Activated CD4-positive, CD25-positive, alpha-beta regulatory T cell treated with anti-CD3 and anti-CD28 coated beads, Interleukin-2, amount 50 U/mL, for 72 hours (primary cell): Measurements from ENCODE around the gene CHTF8.
"Not testable (repeated sequence)": the region's sequence is repeated elsewhere in the genome, so short reads cannot be mapped to it uniquely, and the experiment has no call there.

Experiments
- DNase-seq: peaks from one replicate; pipeline ENCODE4 v3.0.0; 2021

The CHTF8 gene

GRCh38 chr16:69132424-69133252 lies at the start of gene CHTF8, which contains the start of gene UTP4:
Gene CHTF8 (minus strand): TSS chr16:69132588. CDS start chr16:69121458, 11,130 bp downstream.
Gene UTP4 (plus strand): TSS chr16:69132649. CDS start chr16:69133460, 811 bp downstream.
- DNase-seq: peak; percentile 87

DNA sequence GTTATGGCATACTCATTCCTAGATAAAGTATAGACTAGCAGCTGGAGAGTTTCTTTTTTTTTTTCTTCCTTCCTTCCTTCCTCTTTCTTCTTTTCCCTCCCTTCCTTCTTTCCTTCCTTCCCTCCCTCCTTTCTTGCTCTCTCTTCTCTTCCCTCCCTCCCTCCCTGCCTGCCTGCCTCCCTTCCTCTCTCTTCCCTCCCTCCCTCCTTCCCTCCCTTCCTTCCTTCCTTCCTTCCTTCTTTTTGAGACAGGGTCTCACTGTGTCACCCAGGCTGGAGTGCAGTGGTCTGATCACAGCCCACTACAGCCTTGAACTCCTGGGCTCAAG lies 47.6 kb upstream of the CHTF8 start:
- DNase-seq: no peak

DNA sequence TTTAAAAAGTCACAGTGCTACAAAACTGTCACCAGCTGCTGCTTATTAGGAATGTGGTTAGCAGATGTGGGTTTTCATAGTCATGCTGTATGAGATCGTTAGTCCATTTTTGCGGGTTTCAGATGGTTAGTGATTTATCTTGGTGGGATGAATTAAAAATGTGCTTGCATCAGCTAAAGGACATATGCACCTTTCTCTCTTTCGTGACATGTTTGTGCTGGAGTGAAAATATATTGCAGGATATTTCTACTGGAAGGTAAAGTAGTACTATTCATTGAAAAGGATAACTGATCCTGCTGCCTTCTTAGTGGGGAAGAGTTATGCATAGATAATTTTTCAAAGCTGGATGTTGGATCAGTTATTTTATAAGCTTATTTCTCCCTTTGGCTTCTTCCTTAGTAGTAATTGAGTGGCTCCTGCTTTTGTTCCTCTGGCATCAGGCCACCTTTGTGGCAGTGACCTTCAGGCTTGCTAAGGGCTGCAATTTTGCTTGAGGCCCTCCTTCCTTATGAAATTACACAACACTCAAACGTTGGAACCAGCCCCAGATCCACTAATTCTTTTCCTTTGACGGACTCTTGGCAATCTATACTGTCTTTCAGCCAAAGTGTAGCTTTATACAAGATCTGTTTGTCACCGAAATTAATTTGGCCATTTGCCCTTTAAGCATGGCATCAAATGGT lies 47.1 kb upstream of the CHTF8 start:
- no peak for DNase-seq

GRCh38 chr16:69176033-69176800 lies 43.8 kb upstream of the CHTF8 start:
- no peak for DNase-seq

GRCh38 chr16:69171325-69172084 lies 39.1 kb upstream of the CHTF8 start:
- no peak for DNase-seq

GRCh38 chr16:69169607-69170352 lies 37.4 kb upstream of the CHTF8 start:
- DNase-seq: no peak

GRCh38 chr16:69169051-69169450 lies 36.7 kb upstream of the CHTF8 start:
- no peak for DNase-seq

DNA sequence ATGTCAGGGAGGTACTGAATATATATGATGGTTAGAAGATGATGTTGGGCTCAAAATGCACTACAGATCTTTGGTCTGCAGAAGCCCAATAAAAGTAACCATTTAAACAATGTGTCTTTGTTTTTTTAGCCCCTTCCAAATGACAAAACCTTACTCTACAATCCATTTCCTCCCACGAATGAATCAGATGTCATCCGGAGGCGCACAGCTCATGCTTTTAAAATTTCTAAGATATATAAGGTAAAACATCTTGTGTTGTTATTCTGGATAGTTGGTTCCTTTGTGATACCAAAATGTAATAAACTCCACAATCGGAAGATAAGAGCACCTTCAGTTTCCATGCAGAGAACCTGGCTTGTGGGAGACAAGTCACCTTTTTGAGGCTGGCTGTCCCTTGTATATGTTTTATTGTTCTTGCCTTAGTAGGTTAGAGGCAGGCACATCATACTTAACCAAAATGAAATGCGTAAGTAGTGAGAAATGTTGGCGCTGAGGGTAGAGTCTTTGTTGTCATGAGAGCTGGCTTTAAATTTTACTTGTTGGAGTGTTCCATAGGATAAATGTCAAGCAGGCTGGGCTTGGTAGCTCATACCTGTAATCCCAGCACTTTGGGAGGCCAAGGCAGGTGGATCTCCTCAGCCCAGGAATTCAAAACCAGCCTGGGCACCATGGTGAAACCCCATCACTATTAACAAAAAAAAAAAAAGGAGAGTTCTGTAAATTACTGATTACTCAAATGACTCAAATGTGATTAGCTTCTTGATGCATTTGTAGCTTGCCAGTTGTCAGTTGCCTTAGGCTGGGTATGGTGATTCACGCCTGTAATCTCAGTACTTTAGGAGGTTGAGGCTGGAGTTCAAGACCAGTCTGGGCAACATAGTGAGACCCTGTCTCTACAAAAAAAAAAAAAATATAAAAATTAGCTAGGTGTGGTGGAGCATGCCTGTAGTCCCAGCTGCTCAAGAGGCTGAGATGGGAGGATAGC lies 34.9 kb upstream of the CHTF8 start:
- DNase-seq: no peak

DNA sequence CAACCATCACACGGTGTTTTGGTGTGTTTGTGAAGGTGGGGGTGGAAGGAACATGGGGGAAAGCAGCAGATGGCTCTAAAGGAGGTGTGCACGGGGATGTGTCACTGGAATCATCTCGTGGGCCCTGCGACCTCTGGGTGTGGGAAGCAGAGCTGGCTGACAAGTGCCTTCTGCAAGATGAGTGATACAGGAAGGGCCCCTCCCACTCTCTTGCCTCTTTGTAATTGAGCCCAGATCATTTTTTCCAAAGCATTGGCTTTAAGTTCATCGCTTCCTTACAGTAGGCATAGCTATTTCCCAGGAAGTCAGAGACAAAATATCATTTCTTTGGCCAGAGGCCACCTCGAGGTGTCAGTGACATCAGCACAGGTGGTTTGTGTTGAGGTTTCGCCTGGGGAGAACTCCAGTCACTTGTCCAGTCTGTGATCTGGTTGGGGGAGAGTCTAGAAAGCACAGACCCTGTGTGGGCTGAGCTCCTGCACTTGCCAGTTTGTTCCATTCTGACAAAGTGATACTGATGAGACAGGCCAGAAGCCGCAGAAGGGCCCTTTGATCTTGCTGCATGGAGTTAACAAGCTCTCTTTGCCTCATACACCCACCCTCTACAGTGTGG lies 33.9 kb upstream of the CHTF8 start:
- DNase-seq: peak; percentile 49

DNA sequence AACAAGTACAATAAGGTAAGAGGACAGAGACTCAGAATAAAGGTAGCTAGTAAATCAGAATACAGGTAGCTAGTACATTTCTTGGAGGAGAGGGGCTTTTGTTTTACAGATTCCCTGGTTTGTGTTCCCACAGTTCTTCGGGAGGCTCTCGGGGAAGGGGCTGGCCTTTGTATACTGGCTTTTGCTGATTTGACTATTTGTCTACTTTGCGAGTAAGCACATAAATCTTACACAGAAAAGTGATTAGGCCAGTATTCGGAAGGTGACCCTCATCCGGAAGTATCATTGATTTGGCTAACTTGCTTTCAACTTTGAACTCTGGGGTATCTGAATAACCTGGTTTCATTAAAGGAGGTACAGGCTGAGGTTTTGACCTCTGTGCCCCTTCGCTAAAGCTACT lies 33.2 kb upstream of the CHTF8 start:
- DNase-seq: no peak

DNA sequence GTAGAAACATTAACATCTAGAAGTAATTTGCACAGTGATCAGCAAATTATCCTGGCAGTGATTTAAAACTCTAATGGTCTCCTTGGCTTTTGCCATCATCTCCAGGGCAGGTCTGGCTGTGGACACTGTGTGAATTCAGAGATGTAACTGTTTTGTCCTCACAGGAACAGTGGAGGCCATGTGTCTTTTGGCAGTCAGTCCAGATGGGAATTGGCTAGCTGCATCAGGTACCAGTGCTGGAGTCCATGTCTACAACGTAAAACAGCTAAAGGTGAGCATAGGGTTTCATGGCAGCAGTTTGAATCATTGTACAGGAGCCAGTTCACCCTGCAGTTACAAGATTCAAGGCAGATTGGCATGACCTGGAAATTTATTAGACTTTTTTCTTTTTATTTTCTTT lies 27.8 kb upstream of the CHTF8 start:
- no peak for DNase-seq

- DNase-seq: no peak
Observed at GRCh38 chr16:69157196-69157595, 24.8 kb upstream of the CHTF8 start.

DNA sequence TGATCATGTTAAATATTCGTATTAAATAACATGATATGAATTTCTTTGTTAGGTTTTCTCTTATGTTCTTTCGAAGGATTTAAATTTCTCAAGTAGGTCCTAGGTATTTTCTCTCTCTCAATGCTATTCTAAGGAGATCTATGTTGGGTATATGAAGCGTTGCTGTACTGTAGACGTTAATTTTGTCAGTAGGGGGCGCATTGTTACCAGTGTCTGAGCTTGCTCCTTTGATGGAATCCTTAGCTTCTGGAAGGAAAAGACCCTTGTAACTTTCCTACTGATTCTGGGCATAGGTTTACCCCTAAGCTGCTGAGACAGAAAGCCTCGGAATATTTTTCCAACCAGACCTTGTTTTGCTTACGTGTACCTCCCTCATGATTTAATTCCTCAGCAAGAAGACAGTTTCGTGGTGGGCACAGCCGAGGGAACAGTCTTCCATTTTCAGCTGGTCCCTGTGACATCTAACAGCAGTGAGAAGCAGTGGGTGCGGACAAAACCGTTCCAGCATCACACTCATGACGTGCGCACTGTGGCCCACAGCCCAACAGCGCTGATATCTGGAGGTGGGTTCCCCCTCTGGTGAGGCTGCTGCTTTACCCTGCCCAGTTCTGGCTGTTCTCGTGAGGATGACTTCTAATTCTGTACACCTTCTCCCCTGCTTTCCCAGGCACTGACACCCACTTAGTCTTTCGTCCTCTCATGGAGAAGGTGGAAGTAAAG lies 17.9 kb upstream of the CHTF8 start:
- DNase-seq: no peak

- not testable (repeated sequence) for DNase-seq
Observed at GRCh38 chr16:69149621-69150020, 17.2 kb upstream of the CHTF8 start.

DNA sequence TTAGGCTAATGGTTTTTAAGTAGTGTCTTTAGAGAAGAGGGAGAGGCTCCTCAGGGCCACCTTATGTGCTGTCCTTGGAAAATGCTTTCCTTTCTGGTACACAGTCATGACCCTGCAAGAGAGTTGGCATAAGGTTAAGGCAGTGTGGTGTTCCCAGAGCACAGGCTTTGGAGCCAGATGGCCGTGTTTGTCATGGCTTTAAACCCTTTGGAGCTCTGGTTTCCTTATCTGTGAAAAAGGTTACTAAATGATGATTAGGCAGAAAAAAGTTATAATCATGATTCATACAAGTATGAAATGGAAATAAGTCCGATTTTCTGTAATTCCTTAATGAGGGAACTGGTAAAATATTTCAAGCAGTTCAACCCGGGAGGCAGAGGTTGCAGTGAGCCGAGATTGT lies 13.3 kb upstream of the CHTF8 start:
- DNase-seq: no peak

GRCh38 chr16:69143116-69143515 lies 10.7 kb upstream of the CHTF8 start:
- DNase-seq: no peak

DNA sequence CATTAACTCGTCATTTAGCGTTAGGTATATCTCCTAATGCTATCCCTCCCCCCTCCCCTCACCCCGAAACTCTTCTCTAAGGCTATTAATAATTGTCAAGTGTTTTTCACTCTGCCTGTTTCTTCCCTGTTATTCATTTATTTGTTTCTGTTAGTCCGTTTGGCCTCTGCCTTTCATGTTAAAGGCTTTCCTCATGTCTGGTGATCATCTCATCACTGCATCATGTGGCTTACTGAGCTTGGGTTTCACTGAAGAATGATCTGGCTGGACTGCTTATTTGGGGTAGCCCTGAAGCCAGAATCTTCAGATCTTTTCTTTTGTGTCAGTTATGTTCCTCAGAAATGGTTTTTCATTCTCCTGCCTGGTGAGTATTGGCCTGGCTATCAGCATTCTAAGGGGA lies 9.5 kb upstream of the CHTF8 start:
- DNase-seq: no peak

DNA sequence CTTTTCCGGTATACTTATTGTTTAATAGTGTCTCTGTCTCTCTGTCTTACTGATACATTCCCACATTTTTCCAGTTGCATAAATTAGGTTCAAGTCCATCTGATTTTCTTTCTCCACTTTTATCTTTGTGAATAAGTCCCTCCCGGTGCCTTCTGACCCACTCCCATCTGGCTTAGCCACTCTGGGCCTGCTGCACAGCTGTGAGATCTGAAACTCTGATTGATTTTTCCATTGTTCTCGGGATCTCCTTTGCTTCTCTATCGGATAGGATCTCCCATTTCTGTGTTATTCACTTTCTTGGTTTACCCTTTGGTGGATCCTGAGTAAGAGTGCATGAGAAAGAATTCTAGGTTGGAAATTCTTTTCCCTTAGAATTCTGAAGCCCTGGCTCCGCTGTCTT lies 8.6 kb upstream of the CHTF8 start:
- DNase-seq: no peak

DNA sequence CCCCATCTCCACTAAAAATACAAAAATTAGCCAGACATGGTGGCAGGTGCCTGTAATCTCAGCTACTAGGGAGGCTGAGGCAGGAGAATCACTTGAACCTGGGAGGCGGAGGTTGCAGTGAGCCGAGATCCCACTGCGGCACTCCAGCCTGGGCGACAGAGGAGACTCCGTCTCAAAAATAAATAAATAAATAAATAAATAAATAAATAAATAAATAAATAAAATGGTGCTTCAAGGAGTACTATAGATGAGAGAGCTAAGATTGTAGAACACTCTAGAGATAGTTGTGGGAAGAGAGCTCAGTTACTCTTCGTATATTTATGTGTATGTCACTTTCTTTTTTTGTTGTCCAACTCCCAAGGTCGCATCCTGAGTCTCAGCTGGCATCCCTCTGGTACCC lies 7.1 kb upstream of the CHTF8 start:
- DNase-seq: not testable (repeated sequence)

DNA sequence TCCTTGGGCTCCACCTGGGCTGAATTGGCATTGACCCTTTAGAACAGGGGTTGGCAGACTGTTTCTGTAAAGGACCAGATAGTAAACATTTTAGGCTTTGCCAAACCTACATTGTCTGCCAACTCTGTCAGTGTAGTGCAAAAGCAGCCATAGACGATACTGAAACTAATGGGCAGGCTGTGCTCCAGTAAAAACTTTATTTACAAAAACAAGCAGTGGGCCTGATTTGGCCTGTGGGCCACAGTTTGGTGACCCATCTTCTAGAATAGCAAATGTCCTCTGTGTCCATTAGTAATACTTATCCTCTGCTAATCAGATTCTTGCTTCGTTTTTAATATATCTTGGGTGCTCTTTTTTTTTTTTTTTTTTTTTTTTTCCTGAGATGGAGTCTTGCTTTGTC lies 6.2 kb upstream of the CHTF8 start:
- no peak for DNase-seq
